ENCODE data around the gene NFIX. TPM values are rescaled to one million over a fixed set of nuclear protein-coding genes. Genes with fewer than 3 reads are reported as not detected.

The NFIX gene
- total RNA-seq, 1 donor from 2014 or later = 23.3 TPM

DNA sequence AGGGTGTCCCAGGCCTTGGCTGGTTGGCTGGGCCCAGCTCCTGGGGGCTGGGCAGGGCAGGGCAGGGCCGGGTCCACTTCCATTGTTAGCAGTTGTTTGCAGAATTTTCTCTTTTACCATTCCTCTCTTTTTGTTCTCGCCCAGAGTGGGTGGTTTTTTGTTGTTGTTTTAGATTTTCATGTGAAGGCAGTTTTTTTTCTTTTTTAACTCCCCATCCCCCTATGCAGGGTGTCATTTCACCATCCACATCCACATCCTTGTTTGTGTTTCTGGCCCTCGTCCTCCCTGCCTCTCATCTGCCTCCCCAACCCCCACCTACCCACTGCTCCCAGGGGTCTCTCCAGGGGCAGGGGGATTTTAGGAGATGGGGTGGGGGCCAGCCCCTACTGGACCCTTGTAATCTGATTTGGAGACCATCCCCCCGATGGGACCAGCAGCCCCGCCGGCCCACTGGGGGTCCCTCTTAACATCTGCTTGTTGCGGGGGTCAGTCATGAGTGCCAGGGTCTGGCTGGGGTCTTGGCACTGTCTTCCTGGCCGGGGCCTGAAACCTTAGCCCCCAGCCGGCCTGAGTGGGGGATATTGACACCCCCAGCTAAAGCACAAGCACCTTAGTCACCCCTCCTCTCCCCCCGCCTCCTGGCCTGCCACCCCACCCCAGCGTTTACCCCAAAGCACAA, 144.5 kb downstream of the NFIX start:
- DNase-seq (ENCODE audit: low read depth) = no peak

DNA sequence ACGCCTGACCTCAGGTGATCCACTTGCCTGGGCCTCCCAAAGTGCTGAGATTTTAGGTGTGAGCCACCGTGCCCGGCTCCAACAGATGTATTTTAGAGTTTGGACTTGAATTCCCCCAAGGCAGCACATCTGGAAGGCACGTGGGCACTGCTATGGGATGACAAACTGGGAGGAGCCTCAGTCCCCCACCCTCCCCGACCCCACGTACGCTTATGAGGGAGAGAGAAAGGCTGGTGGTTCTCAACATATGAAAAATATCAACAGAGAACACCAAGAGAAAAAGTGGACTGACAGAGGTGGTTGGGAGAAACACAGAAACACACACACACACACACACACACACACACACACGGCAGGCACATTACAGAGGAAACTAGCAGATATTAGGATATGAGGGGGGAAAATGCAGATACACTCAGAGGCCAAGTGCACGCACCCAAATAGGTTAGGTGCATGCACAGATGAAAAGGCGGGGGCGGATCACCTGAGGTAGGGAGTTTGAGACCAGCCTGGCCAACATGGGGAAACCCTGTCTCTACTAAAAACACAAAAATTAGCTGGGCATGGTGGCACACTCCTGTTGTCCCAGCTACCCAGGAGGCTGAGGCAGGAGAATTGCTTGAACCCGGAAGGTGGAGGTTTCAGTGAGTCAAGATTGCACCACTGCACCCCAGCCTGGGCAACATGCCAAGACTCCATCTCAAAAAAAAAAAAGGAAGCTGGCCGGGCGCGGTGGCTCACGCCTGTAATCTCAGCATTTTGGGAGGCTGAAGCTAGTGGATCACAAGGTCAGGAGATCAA, 151.7 kb downstream of the NFIX start:
- no peak for DNase-seq (ENCODE audit: low read depth)

Other genes with a start within 250 kb of the NFIX start
- 0.05 and 0.24 TPM in 2 replicates for gene BEST2, start 243.7 kb upstream of the NFIX start, total RNA-seq
- 39.6 and 49.9 TPM in 2 replicates for gene HOOK2, start 219.9 kb upstream of the NFIX start, total RNA-seq
- gene JUNB, start 204.0 kb upstream of the NFIX start, total RNA-seq = 84.4 and 96.5 TPM in 2 replicates
- 109 and 130 TPM in 2 replicates for gene PRDX2, start 193.7 kb upstream of the NFIX start, total RNA-seq
- not detected in 2 replicates for gene THSD8, start 193.4 kb upstream of the NFIX start, total RNA-seq
- 3.5 and 4.3 TPM in 2 replicates for gene RNASEH2A, start 188.9 kb upstream of the NFIX start, total RNA-seq
- gene RTBDN, start 160.9 kb upstream of the NFIX start, total RNA-seq = not detected in 2 replicates
- 0.42 TPM in 1 of 2 replicates, not detected in the other for gene MAST1, start 157.0 kb upstream of the NFIX start, total RNA-seq
- 21.3 and 22.3 TPM in 2 replicates for gene DNASE2, start 114.0 kb upstream of the NFIX start, total RNA-seq
- not detected in 2 replicates for gene KLF1, start 108.3 kb upstream of the NFIX start, total RNA-seq
- 32.8 and 42.3 TPM in 2 replicates for gene GCDH, start 104.3 kb upstream of the NFIX start, total RNA-seq
- 0.16 TPM in 1 of 2 replicates, not detected in the other for gene SYCE2, start 76.2 kb upstream of the NFIX start, total RNA-seq
- 47.8 and 55.7 TPM in 2 replicates for gene FARSA, start 61.8 kb upstream of the NFIX start, total RNA-seq
- 890 and 1,463 TPM in 2 replicates for gene CALR, start 56.9 kb upstream of the NFIX start, total RNA-seq
- 199 and 236 TPM in 2 replicates for gene RAD23A, start 49.6 kb upstream of the NFIX start, total RNA-seq
- 44.6 and 58.1 TPM in 2 replicates for gene GADD45GIP1, start 38.3 kb upstream of the NFIX start, total RNA-seq
- not detected in 2 replicates for gene DAND5, start 25.9 kb upstream of the NFIX start, total RNA-seq
- gene LYL1, start 107.4 kb downstream of the NFIX start, total RNA-seq = not detected in 2 replicates
- gene TRMT1, start 121.3 kb downstream of the NFIX start, total RNA-seq = 23.3 and 30.0 TPM in 2 replicates
- gene NACC1, start 122.8 kb downstream of the NFIX start, total RNA-seq = 59.7 and 66.2 TPM in 2 replicates
- gene STX10, start 154.9 kb downstream of the NFIX start, total RNA-seq = 54.1 and 85.2 TPM in 2 replicates
- 20.8 and 21.8 TPM in 2 replicates for gene IER2, start 154.9 kb downstream of the NFIX start, total RNA-seq

Measured in myocyte (in vitro differentiated cells).